DND-41 (cell line): Measurements from ENCODE around the gene TELO2.

Experiments used
- EZH2 ChIP-seq: IDR thresholded peaks from 3 replicates; pipeline ENCODE4 v1.6.1; 2012; ENCODE audit warnings: borderline replicate concordance, low read depth, mild to moderate bottlenecking, moderate library complexity, low read length, inconsistent platforms; ENCODE audit not compliant: severe bottlenecking
- TF ChIP-seq, protein P1 (sequence below): IDR thresholded peaks from 2 replicates; pipeline ENCODE4 v1.5.1; 2012; ENCODE audit warnings: borderline replicate concordance, low read length, moderate library complexity, mild to moderate bottlenecking; ENCODE audit not compliant: poor library complexity, severe bottlenecking; ENCODE audit errors: extremely low read depth

DNA sequence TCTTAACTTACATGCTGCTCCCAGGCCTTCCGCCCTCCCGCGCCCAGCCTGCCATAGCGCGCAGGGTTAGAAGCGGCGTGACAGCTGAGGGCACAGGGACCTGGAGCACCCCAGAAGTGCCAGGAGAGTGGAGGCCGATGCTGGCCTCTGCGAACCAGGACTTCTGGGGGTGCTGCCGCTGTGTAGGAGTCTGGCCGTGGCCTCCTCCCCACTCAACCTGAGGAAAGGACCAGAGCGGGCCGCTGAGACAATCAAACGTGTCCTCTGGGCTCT is 38.4 kb downstream of the TELO2 start:
- TF ChIP-seq, protein P1, sequence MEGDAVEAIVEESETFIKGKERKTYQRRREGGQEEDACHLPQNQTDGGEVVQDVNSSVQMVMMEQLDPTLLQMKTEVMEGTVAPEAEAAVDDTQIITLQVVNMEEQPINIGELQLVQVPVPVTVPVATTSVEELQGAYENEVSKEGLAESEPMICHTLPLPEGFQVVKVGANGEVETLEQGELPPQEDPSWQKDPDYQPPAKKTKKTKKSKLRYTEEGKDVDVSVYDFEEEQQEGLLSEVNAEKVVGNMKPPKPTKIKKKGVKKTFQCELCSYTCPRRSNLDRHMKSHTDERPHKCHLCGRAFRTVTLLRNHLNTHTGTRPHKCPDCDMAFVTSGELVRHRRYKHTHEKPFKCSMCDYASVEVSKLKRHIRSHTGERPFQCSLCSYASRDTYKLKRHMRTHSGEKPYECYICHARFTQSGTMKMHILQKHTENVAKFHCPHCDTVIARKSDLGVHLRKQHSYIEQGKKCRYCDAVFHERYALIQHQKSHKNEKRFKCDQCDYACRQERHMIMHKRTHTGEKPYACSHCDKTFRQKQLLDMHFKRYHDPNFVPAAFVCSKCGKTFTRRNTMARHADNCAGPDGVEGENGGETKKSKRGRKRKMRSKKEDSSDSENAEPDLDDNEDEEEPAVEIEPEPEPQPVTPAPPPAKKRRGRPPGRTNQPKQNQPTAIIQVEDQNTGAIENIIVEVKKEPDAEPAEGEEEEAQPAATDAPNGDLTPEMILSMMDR, result no peak
- no peak for TF ChIP-seq EZH2
